ENCODE measurements around the gene UVRAG.

DNA sequence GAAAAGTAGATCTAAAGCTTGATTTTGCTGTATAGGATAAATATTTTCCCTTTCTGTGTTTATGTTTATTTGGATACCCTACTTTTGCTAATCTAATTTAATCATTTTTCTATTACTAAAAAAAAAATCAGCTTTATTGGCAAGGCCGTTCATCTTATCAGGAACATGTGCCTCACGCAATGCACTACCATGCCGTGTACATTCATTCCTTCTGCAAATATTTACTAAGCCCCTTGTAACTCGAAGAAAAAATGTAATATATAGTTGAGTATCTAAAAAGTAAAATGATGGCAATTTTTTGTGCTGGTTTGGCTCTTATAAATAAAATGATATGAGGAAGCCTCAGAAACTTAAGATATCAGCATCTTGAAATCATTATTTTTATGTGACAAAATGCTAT, 8.9 kb downstream of the UVRAG start:
- TF ChIP-seq CTCF (IDR thresholded peaks at IDR 0.05 in 8 of 11, conservative IDR thresholded peaks at IDR 0.05 in 3 of 11): no peak
- no peak for TF ChIP-seq POLR2AphosphoS5 (IDR thresholded peaks at IDR 0.05)
- no peak for TF ChIP-seq POLR2A (IDR thresholded peaks at IDR 0.05)

Data from spleen (tissue), 7 donors.